ENCODE results near the gene TMEM42. TPM values are rescaled to one million over a fixed set of nuclear protein-coding genes. Genes with fewer than 3 reads are reported as not detected.

TMEM42 gene
- total and polyA plus RNA-seq, 2 experiments from 2014 or later = 7.4 to 13.3 TPM

DNA sequence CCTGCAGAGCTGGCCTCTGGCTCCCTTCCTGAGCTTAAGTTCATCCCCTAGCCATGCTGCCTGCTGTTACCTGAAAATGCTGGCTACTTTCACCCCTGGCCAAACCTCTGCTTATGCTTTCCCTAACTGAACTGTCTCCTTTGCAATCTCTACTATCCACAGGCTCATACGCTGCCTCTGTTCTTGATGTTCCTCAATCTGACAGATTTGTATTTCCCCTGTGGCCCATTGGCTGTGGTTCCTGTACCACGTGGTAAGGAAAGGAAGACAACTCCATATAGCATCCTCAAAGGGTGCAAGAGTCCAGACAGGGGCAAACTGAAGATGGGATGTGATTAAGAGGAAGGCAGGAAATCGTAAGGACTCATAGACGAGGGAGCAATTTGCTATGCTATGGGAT, 45.9 kb downstream of the TMEM42 start (continued):
- TF ChIP-seq, protein P1, sequence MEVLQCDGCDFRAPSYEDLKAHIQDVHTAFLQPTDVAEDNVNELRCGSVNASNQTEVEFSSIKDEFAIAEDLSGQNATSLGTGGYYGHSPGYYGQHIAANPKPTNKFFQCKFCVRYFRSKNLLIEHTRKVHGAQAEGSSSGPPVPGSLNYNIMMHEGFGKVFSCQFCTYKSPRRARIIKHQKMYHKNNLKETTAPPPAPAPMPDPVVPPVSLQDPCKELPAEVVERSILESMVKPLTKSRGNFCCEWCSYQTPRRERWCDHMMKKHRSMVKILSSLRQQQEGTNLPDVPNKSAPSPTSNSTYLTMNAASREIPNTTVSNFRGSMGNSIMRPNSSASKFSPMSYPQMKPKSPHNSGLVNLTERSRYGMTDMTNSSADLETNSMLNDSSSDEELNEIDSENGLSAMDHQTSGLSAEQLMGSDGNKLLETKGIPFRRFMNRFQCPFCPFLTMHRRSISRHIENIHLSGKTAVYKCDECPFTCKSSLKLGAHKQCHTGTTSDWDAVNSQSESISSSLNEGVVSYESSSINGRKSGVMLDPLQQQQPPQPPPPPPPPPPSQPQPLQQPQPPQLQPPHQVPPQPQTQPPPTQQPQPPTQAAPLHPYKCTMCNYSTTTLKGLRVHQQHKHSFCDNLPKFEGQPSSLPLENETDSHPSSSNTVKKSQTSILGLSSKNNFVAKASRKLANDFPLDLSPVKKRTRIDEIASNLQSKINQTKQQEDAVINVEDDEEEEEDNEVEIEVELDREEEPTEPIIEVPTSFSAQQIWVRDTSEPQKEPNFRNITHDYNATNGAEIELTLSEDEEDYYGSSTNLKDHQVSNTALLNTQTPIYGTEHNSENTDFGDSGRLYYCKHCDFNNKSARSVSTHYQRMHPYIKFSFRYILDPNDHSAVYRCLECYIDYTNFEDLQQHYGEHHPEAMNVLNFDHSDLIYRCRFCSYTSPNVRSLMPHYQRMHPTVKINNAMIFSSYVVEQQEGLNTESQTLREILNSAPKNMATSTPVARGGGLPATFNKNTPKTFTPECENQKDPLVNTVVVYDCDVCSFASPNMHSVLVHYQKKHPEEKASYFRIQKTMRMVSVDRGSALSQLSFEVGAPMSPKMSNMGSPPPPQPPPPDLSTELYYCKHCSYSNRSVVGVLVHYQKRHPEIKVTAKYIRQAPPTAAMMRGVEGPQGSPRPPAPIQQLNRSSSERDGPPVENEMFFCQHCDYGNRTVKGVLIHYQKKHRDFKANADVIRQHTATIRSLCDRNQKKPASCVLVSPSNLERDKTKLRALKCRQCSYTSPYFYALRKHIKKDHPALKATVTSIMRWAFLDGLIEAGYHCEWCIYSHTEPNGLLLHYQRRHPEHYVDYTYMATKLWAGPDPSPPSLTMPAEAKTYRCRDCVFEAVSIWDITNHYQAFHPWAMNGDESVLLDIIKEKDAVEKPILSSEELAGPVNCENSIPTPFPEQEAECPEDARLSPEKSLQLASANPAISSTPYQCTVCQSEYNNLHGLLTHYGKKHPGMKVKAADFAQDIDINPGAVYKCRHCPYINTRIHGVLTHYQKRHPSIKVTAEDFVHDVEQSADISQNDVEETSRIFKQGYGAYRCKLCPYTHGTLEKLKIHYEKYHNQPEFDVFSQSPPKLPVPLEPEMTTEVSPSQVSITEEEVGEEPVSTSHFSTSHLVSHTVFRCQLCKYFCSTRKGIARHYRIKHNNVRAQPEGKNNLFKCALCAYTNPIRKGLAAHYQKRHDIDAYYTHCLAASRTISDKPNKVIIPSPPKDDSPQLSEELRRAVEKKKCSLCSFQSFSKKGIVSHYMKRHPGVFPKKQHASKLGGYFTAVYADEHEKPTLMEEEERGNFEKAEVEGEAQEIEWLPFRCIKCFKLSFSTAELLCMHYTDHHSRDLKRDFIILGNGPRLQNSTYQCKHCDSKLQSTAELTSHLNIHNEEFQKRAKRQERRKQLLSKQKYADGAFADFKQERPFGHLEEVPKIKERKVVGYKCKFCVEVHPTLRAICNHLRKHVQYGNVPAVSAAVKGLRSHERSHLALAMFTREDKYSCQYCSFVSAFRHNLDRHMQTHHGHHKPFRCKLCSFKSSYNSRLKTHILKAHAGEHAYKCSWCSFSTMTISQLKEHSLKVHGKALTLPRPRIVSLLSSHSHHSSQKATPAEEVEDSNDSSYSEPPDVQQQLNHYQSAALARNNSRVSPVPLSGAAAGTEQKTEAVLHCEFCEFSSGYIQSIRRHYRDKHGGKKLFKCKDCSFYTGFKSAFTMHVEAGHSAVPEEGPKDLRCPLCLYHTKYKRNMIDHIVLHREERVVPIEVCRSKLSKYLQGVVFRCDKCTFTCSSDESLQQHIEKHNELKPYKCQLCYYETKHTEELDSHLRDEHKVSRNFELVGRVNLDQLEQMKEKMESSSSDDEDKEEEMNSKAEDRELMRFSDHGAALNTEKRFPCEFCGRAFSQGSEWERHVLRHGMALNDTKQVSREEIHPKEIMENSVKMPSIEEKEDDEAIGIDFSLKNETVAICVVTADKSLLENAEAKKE (CRISPR knock-in tag; IDR thresholded peaks at IDR 0.05) = no peak
- TF ChIP-seq, protein P2, sequence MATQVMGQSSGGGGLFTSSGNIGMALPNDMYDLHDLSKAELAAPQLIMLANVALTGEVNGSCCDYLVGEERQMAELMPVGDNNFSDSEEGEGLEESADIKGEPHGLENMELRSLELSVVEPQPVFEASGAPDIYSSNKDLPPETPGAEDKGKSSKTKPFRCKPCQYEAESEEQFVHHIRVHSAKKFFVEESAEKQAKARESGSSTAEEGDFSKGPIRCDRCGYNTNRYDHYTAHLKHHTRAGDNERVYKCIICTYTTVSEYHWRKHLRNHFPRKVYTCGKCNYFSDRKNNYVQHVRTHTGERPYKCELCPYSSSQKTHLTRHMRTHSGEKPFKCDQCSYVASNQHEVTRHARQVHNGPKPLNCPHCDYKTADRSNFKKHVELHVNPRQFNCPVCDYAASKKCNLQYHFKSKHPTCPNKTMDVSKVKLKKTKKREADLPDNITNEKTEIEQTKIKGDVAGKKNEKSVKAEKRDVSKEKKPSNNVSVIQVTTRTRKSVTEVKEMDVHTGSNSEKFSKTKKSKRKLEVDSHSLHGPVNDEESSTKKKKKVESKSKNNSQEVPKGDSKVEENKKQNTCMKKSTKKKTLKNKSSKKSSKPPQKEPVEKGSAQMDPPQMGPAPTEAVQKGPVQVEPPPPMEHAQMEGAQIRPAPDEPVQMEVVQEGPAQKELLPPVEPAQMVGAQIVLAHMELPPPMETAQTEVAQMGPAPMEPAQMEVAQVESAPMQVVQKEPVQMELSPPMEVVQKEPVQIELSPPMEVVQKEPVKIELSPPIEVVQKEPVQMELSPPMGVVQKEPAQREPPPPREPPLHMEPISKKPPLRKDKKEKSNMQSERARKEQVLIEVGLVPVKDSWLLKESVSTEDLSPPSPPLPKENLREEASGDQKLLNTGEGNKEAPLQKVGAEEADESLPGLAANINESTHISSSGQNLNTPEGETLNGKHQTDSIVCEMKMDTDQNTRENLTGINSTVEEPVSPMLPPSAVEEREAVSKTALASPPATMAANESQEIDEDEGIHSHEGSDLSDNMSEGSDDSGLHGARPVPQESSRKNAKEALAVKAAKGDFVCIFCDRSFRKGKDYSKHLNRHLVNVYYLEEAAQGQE (IDR thresholded peaks at IDR 0.05; ENCODE audit: unreplicated experiment) = no peak
- TF ChIP-seq POLR2AphosphoS5 (IDR thresholded peaks at IDR 0.05; ENCODE audit: low read depth) = no peak

DNA sequence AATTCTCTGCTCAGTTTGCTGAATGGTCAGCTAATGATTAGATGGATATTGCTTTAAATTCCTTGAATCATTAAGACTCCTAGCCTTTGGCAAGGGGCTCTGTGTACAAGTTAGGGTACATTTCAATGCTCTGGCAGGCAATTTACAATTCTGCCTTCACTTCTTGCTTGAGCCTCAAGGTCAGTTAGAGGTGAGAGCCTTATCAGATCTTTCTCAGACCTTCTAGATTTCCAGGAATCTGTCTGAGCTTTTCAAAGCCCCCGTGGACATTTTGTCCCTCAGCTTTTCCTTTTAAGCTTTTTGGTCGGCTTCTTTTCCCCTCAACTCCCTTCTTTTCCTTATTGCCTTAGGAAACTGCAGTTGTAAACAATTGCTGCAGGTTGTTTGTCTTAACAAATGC, 47.4 kb downstream of the TMEM42 start:
- Histone ChIP-seq H3K27me3 (ENCODE audit: insufficient read depth) (no peaks in the 10 kb centered on the region), H3K9me2 (ENCODE audit: insufficient read depth) (peaks cover 4% of the 10 kb centered on the region; the same call in 1 of the 2 replicates), H3K79me2 (replicated peaks; ENCODE audit: insufficient read depth) (no peaks in the 10 kb centered on the region), H4K20me1 (replicated peaks; ENCODE audit: insufficient read depth) (no peaks in the 10 kb centered on the region), H3K36me3 (ENCODE audit: insufficient read depth) (no peaks in the 10 kb centered on the region), H3K27ac (ENCODE audit: low read depth) (no peak overlapping the region), H3K4me2 (no peak overlapping the region), H3F3A (replicated peaks; ENCODE audit: low read depth) (no peaks in the 10 kb centered on the region), H3K4me1 (ENCODE audit: insufficient read depth) (no peaks in the 10 kb centered on the region), H3K4me3 (no peak overlapping the region), H2AFZ (no peak overlapping the region)
- Mint-ChIP-seq H3K4me1 (no peaks in the 10 kb centered on the region), H3K4me3 (no peak overlapping the region), H3K9me3 (peaks cover 3% of the 10 kb centered on the region; the same call in 1 of the 3 replicates), H3K27me3 (ENCODE audit: insufficient read depth, low read depth, poor library complexity) (peaks cover 5% of the 10 kb centered on the region), H3K27ac (no peak overlapping the region), H3K36me3 (ENCODE audit: low read depth) (no peaks in the 10 kb centered on the region; the same call in 2 of the 3 replicates)
- DNase-seq (ENCODE audit: low spot score) (no peak), ATAC-seq (no peak)
- TF ChIP-seq ZNF114 (CRISPR knock-in tag; IDR thresholded peaks at IDR 0.05) (no peak), NANOG (IDR thresholded peaks at IDR 0.05; ENCODE audit: borderline replicate concordance) (no peak), JUNB (IDR thresholded peaks at IDR 0.05; ENCODE audit: unreplicated experiment) (no peak), EZH2 (IDR thresholded peaks at IDR 0.05; ENCODE audit: low read depth, unreplicated experiment) (no peak), EZH2phosphoT487 (IDR thresholded peaks at IDR 0.05; ENCODE audit: unreplicated experiment) (no peak), ETS1 (IDR thresholded peaks at IDR 0.05) (no peak)
- TF ChIP-seq, protein P2 (IDR thresholded peaks at IDR 0.05; ENCODE audit: unreplicated experiment) = no peak

Data from GM23338 (cell line).